IMR-90 (cell line): ENCODE data around the gene ZNF217. TPM values are rescaled to one million over a fixed set of nuclear protein-coding genes. Genes with fewer than 3 reads are reported as not detected.
"Not testable (repeated sequence)": the region's sequence is repeated elsewhere in the genome, so short reads cannot be mapped to it uniquely, and the experiment has no call there.

ENCODE experiments used
- ATAC-seq: fragments of 200-7000 bp; cut with Tn5 transposase; 2 replicates; pipeline ENCODE4 v1.9.1; 2020; ENCODE audit warnings: low read depth, mild to moderate bottlenecking, moderate library complexity
- BruUV-seq: library from RNA; stranded (reverse); fragments of 400-500 nt; replicated peaks from 2 replicates; lab custom pipeline; 2021; lab: Mats Ljungman, UMichigan
- CTCF ChIA-PET: fragments of 300-600 bp; formaldehyde crosslinking; extraction: SDS; loops from one replicate; lab custom pipeline; 2021; ENCODE audit warnings: antibody characterized with exemption; lab: Yijun Ruan, JAX
- POLR2A ChIA-PET: fragments of 300-600 bp; sonication (Branson Sonifier 250); formaldehyde crosslinking; loops from one replicate; lab custom pipeline; 2022; ENCODE audit warnings: antibody characterized with exemption; ENCODE audit not compliant: unreplicated experiment; lab: Charles Lee
- DNase-seq: peaks from one replicate; pipeline ENCODE4 v3.0.0; 2013
- H2AFZ ChIP-seq: replicated peaks from 2 replicates; pipeline ENCODE3; 2013; ENCODE audit warnings: low read length, mild to moderate bottlenecking; ENCODE audit not compliant: poor library complexity
- H2AK5ac ChIP-seq: 2 replicates; pipeline ENCODE4 v1.6.1; 2013; ENCODE audit warnings: low read depth, low read length, inconsistent platforms
- H2AK9ac ChIP-seq: replicated peaks from 2 replicates; pipeline ENCODE3; 2013; ENCODE audit warnings: mild to moderate bottlenecking, low read depth, low read length, moderate library complexity; ENCODE audit not compliant: poor library complexity
- H2BK120ac ChIP-seq: 2 replicates; pipeline ENCODE4 v1.6.1; 2013; ENCODE audit warnings: low read depth, low read length, inconsistent platforms
- H2BK15ac ChIP-seq: 3 replicates; pipeline ENCODE4 v1.6.1; 2013; ENCODE audit warnings: low read depth, low read length, inconsistent platforms
- H2BK20ac ChIP-seq: 2 replicates; pipeline ENCODE4 v1.6.1; 2013; ENCODE audit warnings: low read depth, mild to moderate bottlenecking, inconsistent platforms, low read length, moderate library complexity
- H2BK5ac ChIP-seq: 2 replicates; pipeline ENCODE4 v1.6.1; 2013; ENCODE audit warnings: mild to moderate bottlenecking, low read depth, low read length, inconsistent platforms; ENCODE audit not compliant: poor library complexity, severe bottlenecking
- H3K14ac ChIP-seq: replicated peaks from 2 replicates; pipeline ENCODE4 v1.6.1; 2013; ENCODE audit warnings: low read depth, low read length, inconsistent platforms
- H3K18ac ChIP-seq: 2 replicates; pipeline ENCODE4 v1.6.1; 2013; ENCODE audit warnings: low read depth, low read length, control low read depth
- H3K23ac ChIP-seq: 2 replicates; pipeline ENCODE4 v1.6.1; 2013; ENCODE audit warnings: low read depth, low read length, inconsistent platforms
- H3K27ac ChIP-seq: 2 replicates; pipeline ENCODE4 v1.5.1; 2013; ENCODE audit warnings: mild to moderate bottlenecking, control low read depth, low read length; ENCODE audit not compliant: insufficient read depth
- H3K27me3 ChIP-seq: 2 replicates; pipeline ENCODE4 v1.6.1; 2013; ENCODE audit warnings: low read length; ENCODE audit not compliant: control insufficient read depth, insufficient read depth
- H3K36me3 ChIP-seq: 2 replicates; pipeline ENCODE4 v1.6.1; 2013; ENCODE audit warnings: low read length, mixed read lengths; ENCODE audit not compliant: control insufficient read depth, insufficient read depth
- H3K4ac ChIP-seq: 2 replicates; pipeline ENCODE4 v1.6.1; 2013; ENCODE audit warnings: low read depth, low read length, inconsistent platforms
- H3K4me1 ChIP-seq: 2 replicates; pipeline ENCODE4 v1.6.1; 2013; ENCODE audit warnings: low read length, mixed read lengths; ENCODE audit not compliant: control insufficient read depth, insufficient read depth
- H3K4me2 ChIP-seq: 2 replicates; pipeline ENCODE4 v1.6.1; 2013; ENCODE audit warnings: low read depth, mild to moderate bottlenecking, control low read depth, low read length, moderate library complexity
- H3K4me3 ChIP-seq: 2 replicates; pipeline ENCODE4 v1.5.1; 2013; ENCODE audit warnings: low read depth, mild to moderate bottlenecking, control low read depth, low read length, moderate library complexity; ENCODE audit not compliant: insufficient read depth
- H3K56ac ChIP-seq: 2 replicates; pipeline ENCODE4 v1.6.1; 2013; ENCODE audit warnings: low read length, inconsistent platforms; ENCODE audit not compliant: insufficient read depth; ENCODE audit errors: extremely low read depth
- H3K79me1 ChIP-seq, 2 experiments: 2 replicates each; pipeline ENCODE4 v1.6.1; 2013; ENCODE audit warnings: low read length in 2 of 2, inconsistent platforms in 1 of 2, low read depth in 1 of 2
- H3K9ac ChIP-seq: 2 replicates; pipeline ENCODE4 v1.6.1; 2013; ENCODE audit warnings: low read depth, low read length, control low read depth
- H3K9me1 ChIP-seq: 2 replicates; pipeline ENCODE4 v1.6.1; 2013; ENCODE audit warnings: low read length, inconsistent platforms; ENCODE audit not compliant: insufficient read depth
- H3K9me3 ChIP-seq: 2 replicates; pipeline ENCODE4 v1.6.1; 2013; ENCODE audit warnings: low read length; ENCODE audit not compliant: control insufficient read depth, insufficient read depth
- H4K20me1 ChIP-seq: 2 replicates; pipeline ENCODE4 v1.6.1; 2013; ENCODE audit warnings: low read length, inconsistent platforms; ENCODE audit not compliant: insufficient read depth
- H4K5ac ChIP-seq: 2 replicates; pipeline ENCODE4 v1.6.1; 2013; ENCODE audit warnings: mild to moderate bottlenecking, low read depth, low read length, control low read depth
- H4K8ac ChIP-seq, 2 experiments: 2 replicates each; pipeline ENCODE4 v1.6.1; 2013; ENCODE audit warnings: low read depth in 2 of 2, low read length in 2 of 2, control low read depth in 1 of 2, inconsistent platforms in 1 of 2
- H4K91ac ChIP-seq: 2 replicates; pipeline ENCODE4 v1.6.1; 2013; ENCODE audit warnings: low read depth, low read length, inconsistent platforms; ENCODE audit not compliant: insufficient read depth
- WGBS, 2 experiments: methylation state at CpG; one replicate each; pipeline versions ENCODE4 v1.1.5 to v1.1.7; 2013; ENCODE audit warnings: missing lambda C conversion rate in 2 of 2; ENCODE audit not compliant: insufficient read length in 1 of 2; ENCODE audit errors: extremely low coverage in 2 of 2; 5-methylcytosine and 5-hydroxymethylcytosine counted together
- dilution Hi-C: fragments of 300-500 bp; cut with HindIII; formaldehyde crosslinking; loops from one replicate; pipeline ENCODE4 v1.14.3; 2018; ENCODE audit warnings: low sequenced_read_pairs; ENCODE audit not compliant: unreplicated experiment
- in situ Hi-C: fragments of 300-500 bp; cut with MboI; formaldehyde crosslinking; loops from 3 replicates; pipeline ENCODE4 v1.14.3; 2019; ENCODE audit warnings: low sequenced_read_pairs, inconsistent platforms, mixed read lengths
- intact Hi-C: fragments of 100-400 bp; cut with micrococcal nuclease; formaldehyde crosslinking; loops from 2 replicates; pipeline ENCODE4 v1.10.0; 2022
- polyA plus RNA-seq, 3 experiments: library from polyadenylated mRNA; depleted of rRNA; stranded (reverse); fragments of >200 nt; gene quantifications; 2 replicates each; pipeline ENCODE4 v1.2.3, GENCODE V29; 2012; ENCODE audit warnings: low replicate concordance in 1 of 3
- total RNA-seq: library from RNA; depleted of rRNA; stranded (reverse); fragments of >200 nt; gene quantifications from 2 replicates; pipeline ENCODE4 v1.2.3, GENCODE V29; 2012

The ZNF217 gene
- total and polyA plus RNA-seq, 2 of the 4 experiments (the other 2 are of a cell fraction) = 9.1 to 27.8 TPM

DNA sequence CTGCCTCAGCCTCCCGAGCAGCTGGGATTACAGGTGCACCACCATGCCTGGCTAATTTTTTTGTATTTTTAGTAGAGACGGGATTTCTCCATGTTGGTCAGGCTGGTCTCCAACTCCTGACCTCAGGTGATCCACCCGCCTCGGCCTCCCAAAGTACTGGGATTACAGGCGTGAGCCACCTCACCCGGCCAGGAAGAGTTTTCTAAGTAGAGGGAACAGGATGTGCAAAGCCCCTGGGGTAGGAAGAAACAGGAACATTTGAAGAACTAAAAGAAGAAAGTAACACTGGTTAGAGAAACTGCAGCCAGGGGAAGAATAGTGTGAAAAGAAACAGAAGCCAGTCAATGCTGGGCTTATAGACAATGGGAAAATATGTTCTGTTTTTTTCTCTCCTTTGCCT is 35.1 kb upstream of the ZNF217 start:
- in situ Hi-C loops, BruUV-seq, H3K14ac ChIP-seq, H3K4me2 ChIP-seq, intact Hi-C loops, POLR2A ChIA-PET, H2BK20ac ChIP-seq, H3K4me3 ChIP-seq, H4K91ac ChIP-seq, H3K23ac ChIP-seq, H2BK120ac ChIP-seq, H4K8ac ChIP-seq, CTCF ChIA-PET, H3K4ac ChIP-seq, H2AFZ ChIP-seq, H3K36me3 ChIP-seq, H3K4me1 ChIP-seq, ATAC-seq, H2AK9ac ChIP-seq, H3K56ac ChIP-seq, dilution Hi-C loops, H3K9me3 ChIP-seq, H3K27ac ChIP-seq, H3K9ac ChIP-seq, H3K9me1 ChIP-seq, H2BK5ac ChIP-seq, H3K79me1 ChIP-seq, H4K20me1 ChIP-seq, H3K27me3 ChIP-seq, H2AK5ac ChIP-seq, DNase-seq, H2BK15ac ChIP-seq, H3K18ac ChIP-seq, H4K5ac ChIP-seq: not testable (repeated sequence)
- 93% methylated on average over 2 of the region's 6 CpGs; no CpG with 5 or more reads in 1 of the 2 experiments for WGBS, 2 experiments
